ENCODE data around the gene STAT5B. TPM values are rescaled to one million over a fixed set of nuclear protein-coding genes. Genes with fewer than 3 reads are reported as not detected.

The STAT5B gene
- total RNA-seq, 3 donors from 2014 or later = 97.2 to 130 (median 101) TPM

- DNase-seq (ENCODE audit: low spot score in 2 of 2) = peak in 1 of 2 donors; percentile 11
- TF ChIP-seq CTCF (IDR thresholded peaks at IDR 0.05) (no peak), POLR2A (IDR thresholded peaks at IDR 0.05) (no peak), POLR2AphosphoS5 (IDR thresholded peaks at IDR 0.05) (no peak)
- H3K9me3 ChIP-seq = no peaks in the 10 kb centered on the region
- H3K27me3 ChIP-seq = no peaks in the 10 kb centered on the region
- intact Hi-C loops (cut with DNase I; ENCODE audit: low total_unique reads) = no loop called here
- H3K27ac ChIP-seq = peak overlapping the region; percentile 91 to 92
- no peak overlapping the region for H3K4me3 ChIP-seq
- no peaks in the 10 kb centered on the region for H3K36me3 ChIP-seq
- peaks cover 5 to 18% of the 10 kb centered on the region in 2 donors for H3K4me1 ChIP-seq
Observed at GRCh38 chr17:42281571-42282096, 5.4 kb upstream of the STAT5B start.

- intact Hi-C loops (cut with DNase I; ENCODE audit: low total_unique reads) = no loop called here
Observed at GRCh38 chr17:42279776-42280630, 3.8 kb upstream of the STAT5B start.

GRCh38 chr17:42277342-42277712 is 1.1 kb upstream of the STAT5B start:
- Histone ChIP-seq H3K4me3 (peak overlapping the region in 2 of 3 donors; percentile 88), H3K4me1 (peaks cover 5 to 8% of the 10 kb centered on the region in 2 donors), H3K9me3 (no peaks in the 10 kb centered on the region), H3K27ac (peak overlapping the region; percentile 91 to 96), H3K27me3 (no peaks in the 10 kb centered on the region), H3K36me3 (no peaks in the 10 kb centered on the region)
- intact Hi-C loops (cut with DNase I; ENCODE audit: low total_unique reads) = no loop called here
- peak in 1 of 2 donors; percentile 23 for DNase-seq (ENCODE audit: low spot score in 2 of 2)
- no peak for TF ChIP-seq CTCF (IDR thresholded peaks at IDR 0.05)
- no peak for TF ChIP-seq POLR2AphosphoS5 (IDR thresholded peaks at IDR 0.05)
- no peak for TF ChIP-seq POLR2A (IDR thresholded peaks at IDR 0.05)

More at GRCh38 chr17:42279776-42280630, 3.8 kb upstream of the STAT5B start:
- no peak overlapping the region for H3K4me3 ChIP-seq
- TF ChIP-seq POLR2A (IDR thresholded peaks at IDR 0.05) (no peak), CTCF (IDR thresholded peaks at IDR 0.05) (no peak), POLR2AphosphoS5 (IDR thresholded peaks at IDR 0.05) (no peak)
- no peaks in the 10 kb centered on the region for H3K9me3 ChIP-seq
- H3K36me3 ChIP-seq = no peaks in the 10 kb centered on the region
- peak in 1 of 2 donors; percentile 16 for DNase-seq (ENCODE audit: low spot score in 2 of 2)
- no peak overlapping the region for H3K27ac ChIP-seq
- H3K4me1 ChIP-seq = peaks cover 5 to 14% of the 10 kb centered on the region in 2 donors
- no peaks in the 10 kb centered on the region for H3K27me3 ChIP-seq

- Histone ChIP-seq H3K27ac (peak overlapping the region; percentile 91 to 96), H3K27me3 (no peaks in the 10 kb centered on the region), H3K9me3 (no peaks in the 10 kb centered on the region), H3K4me1 (peaks cover 5 to 8% of the 10 kb centered on the region in 2 donors), H3K36me3 (no peaks in the 10 kb centered on the region), H3K4me3 (peak overlapping the region; percentile 84 to 88 (median 88))
- peak in 1 of 2 donors; percentile 49 for DNase-seq (ENCODE audit: low spot score in 2 of 2)
- intact Hi-C loops (cut with DNase I; ENCODE audit: low total_unique reads) = no loop called here
- TF ChIP-seq CTCF (IDR thresholded peaks at IDR 0.05) (no peak), POLR2AphosphoS5 (IDR thresholded peaks at IDR 0.05) (peak in 2 of 3 donors; percentile 0 to 10)
Observed at GRCh38 chr17:42276609-42277341, 584 bp upstream of the STAT5B start.
